Tibial artery (tissue), 4 donors: ENCODE data around the gene FLACC1.
"Not testable (repeated sequence)": the region's sequence is repeated elsewhere in the genome, so short reads cannot be mapped to it uniquely, and the experiment has no call there.

ENCODE experiments used
- DNase-seq, 2 donors: peaks; one replicate each; pipeline ENCODE4 v3.0.0-alpha.2; 2019
- H3K27ac ChIP-seq, 2 donors: fragments of 200-600 bp; sonication (generic) in 1 of 2; 1 replicate in 1 of 2; 2 replicates in 1 of 2; pipeline ENCODE4 v1.5.1; 2018 to 2019; ENCODE audit warnings: mild to moderate bottlenecking in 1 of 2
- H3K27me3 ChIP-seq, 2 donors: fragments of 200-600 bp; sonication (generic) in 1 of 2; one replicate each; pipeline versions ENCODE4 v1.5.1 to v1.6.0; 2016 to 2019
- H3K36me3 ChIP-seq, 3 donors: fragments of 200-600 bp; sonication (generic) in 2 of 3; one replicate each; pipeline ENCODE4 v1.5.1; 2016 to 2019; ENCODE audit warnings: mild to moderate bottlenecking in 2 of 3
- H3K4me1 ChIP-seq, 4 donors: fragments of 200-600 bp; sonication (generic) in 2 of 4; 1 replicate in 3 of 4; 2 replicates in 1 of 4; pipeline ENCODE4 v1.5.1; 2016 to 2019
- H3K4me3 ChIP-seq, 2 donors: fragments of 200-600 bp; sonication (generic) in 1 of 2; 1 replicate in 1 of 2; 2 replicates in 1 of 2; pipeline ENCODE4 v1.5.1; 2018 to 2019; ENCODE audit warnings: mild to moderate bottlenecking in 2 of 2
- H3K9me3 ChIP-seq, 3 donors: fragments of 200-600 bp; sonication (generic) in 1 of 3; one replicate each; pipeline ENCODE4 v1.5.1; 2016 to 2019
- CTCF ChIP-seq, 2 experiments: fragments of 200-600 bp in 1 of 2; fragments of 450-650 bp in 1 of 2; IDR thresholded peaks; one replicate each; pipeline ENCODE4 v1.5.1; 2017 to 2019; ENCODE audit warnings: antibody characterized with exemption in 2 of 2, mild to moderate bottlenecking in 1 of 2, moderate library complexity in 1 of 2
- intact Hi-C: fragments of 100-400 bp; cut with DNase I; formaldehyde crosslinking; loops from one replicate; pipeline ENCODE4 v1.15.0; 2023; ENCODE audit warnings: low total_unique reads

Gene FLACC1

GRCh38 chr2:201298462-201299052 lies 58.6 kb downstream of the FLACC1 start:
- no peak overlapping the region for H3K27ac ChIP-seq
- no peak overlapping the region for H3K4me3 ChIP-seq
- H3K9me3 ChIP-seq = peaks cover 0 to 11% (median 0%) of the 10 kb centered on the region in 3 donors
- no peaks in the 10 kb centered on the region for H3K4me1 ChIP-seq
- intact Hi-C loops = no loop called here
- no peaks in the 10 kb centered on the region for H3K27me3 ChIP-seq
- TF ChIP-seq CTCF (IDR thresholded peaks at IDR 0.05) = no peak
- no peak for DNase-seq
- H3K36me3 ChIP-seq = peaks cover 17 to 24% (median 23%) of the 10 kb centered on the region in 3 donors

GRCh38 chr2:201290457-201291148 lies 66.5 kb downstream of the FLACC1 start:
- H3K4me3 ChIP-seq, H3K27me3 ChIP-seq, DNase-seq, H3K27ac ChIP-seq, H3K4me1 ChIP-seq, H3K9me3 ChIP-seq, intact Hi-C loops: not testable (repeated sequence)
- H3K36me3 ChIP-seq = peaks cover 51 to 55% (median 51%) of the 10 kb centered on the region in 3 donors

GRCh38 chr2:201285499-201285898 lies 71.6 kb downstream of the FLACC1 start:
- Histone ChIP-seq H3K9me3 (no peaks in the 10 kb centered on the region), H3K27ac (no peak overlapping the region), H3K27me3 (no peaks in the 10 kb centered on the region), H3K4me3 (no peak overlapping the region), H3K36me3 (peaks cover 50 to 57% (median 57%) of the 10 kb centered on the region in 3 donors), H3K4me1 (no peaks in the 10 kb centered on the region)
- intact Hi-C loops = no loop called here
- DNase-seq = no peak
- TF ChIP-seq CTCF (IDR thresholded peaks at IDR 0.05) = no peak

- TF ChIP-seq CTCF (IDR thresholded peaks at IDR 0.05) = no peak
- no peak overlapping the region for H3K4me3 ChIP-seq
- no peaks in the 10 kb centered on the region for H3K9me3 ChIP-seq
- H3K27me3 ChIP-seq = no peaks in the 10 kb centered on the region
- DNase-seq = no peak
- peaks cover 5 to 41% (median 7%) of the 10 kb centered on the region in 3 donors for H3K36me3 ChIP-seq
- peak overlapping the region in 1 of 2 donors; percentile 18 for H3K27ac ChIP-seq
- intact Hi-C loops = no loop called here
- H3K4me1 ChIP-seq = no peaks in the 10 kb centered on the region
These were observed 76.7 kb downstream of the FLACC1 start for GRCh38 chr2:201280191-201281040.

GRCh38 chr2:201279079-201279478 lies 78.1 kb downstream of the FLACC1 start:
- peaks cover 0 to 45% (median 7%) of the 10 kb centered on the region in 3 donors for H3K36me3 ChIP-seq
- no peak overlapping the region for H3K27ac ChIP-seq
- intact Hi-C loops = no loop called here
- no peak for TF ChIP-seq CTCF (IDR thresholded peaks at IDR 0.05)
- DNase-seq = no peak
- H3K27me3 ChIP-seq = no peaks in the 10 kb centered on the region
- no peaks in the 10 kb centered on the region for H3K9me3 ChIP-seq
- no peak overlapping the region for H3K4me3 ChIP-seq
- H3K4me1 ChIP-seq = no peaks in the 10 kb centered on the region

GRCh38 chr2:201276511-201276910 lies 80.6 kb downstream of the FLACC1 start:
- peaks cover 9 to 69% (median 25%) of the 10 kb centered on the region in 3 donors for H3K36me3 ChIP-seq
- no peak for DNase-seq
- H3K27ac ChIP-seq = no peak overlapping the region
- no peak for TF ChIP-seq CTCF (IDR thresholded peaks at IDR 0.05)
- H3K4me1 ChIP-seq = no peaks in the 10 kb centered on the region
- no peak overlapping the region for H3K4me3 ChIP-seq
- H3K9me3 ChIP-seq = no peaks in the 10 kb centered on the region
- intact Hi-C loops = no loop called here
- H3K27me3 ChIP-seq = no peaks in the 10 kb centered on the region
